ENCODE data around the gene IPMK.

The IPMK gene

DNA sequence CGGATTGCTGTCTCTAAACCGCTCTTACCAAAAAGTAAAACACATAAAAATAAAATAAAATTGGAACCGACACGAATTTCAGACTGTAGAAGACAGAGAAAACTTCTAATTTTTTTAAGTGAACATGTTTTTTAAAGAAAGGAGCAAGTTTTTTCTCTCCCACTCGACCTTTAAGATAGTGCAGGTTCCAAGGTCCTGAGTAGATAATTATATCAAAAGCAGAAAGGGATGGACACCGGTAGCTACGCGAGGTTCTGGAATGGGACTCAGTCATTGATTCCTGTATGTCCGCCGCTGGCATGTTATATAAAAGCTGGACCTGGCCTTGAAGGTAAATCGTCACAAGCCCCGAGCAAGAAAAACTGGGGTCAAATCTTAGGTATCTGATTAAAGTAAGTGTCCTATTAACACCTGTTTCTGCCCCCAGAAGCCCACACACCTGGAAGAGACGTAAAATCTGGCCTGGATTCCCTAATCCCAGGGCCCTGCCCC, 806 bp upstream of the IPMK start:
- TF ChIP-seq, protein P1, sequence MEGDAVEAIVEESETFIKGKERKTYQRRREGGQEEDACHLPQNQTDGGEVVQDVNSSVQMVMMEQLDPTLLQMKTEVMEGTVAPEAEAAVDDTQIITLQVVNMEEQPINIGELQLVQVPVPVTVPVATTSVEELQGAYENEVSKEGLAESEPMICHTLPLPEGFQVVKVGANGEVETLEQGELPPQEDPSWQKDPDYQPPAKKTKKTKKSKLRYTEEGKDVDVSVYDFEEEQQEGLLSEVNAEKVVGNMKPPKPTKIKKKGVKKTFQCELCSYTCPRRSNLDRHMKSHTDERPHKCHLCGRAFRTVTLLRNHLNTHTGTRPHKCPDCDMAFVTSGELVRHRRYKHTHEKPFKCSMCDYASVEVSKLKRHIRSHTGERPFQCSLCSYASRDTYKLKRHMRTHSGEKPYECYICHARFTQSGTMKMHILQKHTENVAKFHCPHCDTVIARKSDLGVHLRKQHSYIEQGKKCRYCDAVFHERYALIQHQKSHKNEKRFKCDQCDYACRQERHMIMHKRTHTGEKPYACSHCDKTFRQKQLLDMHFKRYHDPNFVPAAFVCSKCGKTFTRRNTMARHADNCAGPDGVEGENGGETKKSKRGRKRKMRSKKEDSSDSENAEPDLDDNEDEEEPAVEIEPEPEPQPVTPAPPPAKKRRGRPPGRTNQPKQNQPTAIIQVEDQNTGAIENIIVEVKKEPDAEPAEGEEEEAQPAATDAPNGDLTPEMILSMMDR (conservative IDR thresholded peaks at IDR 0.05; ENCODE audit: low read depth, low read length), result no peak
- no peak for DNase-seq (ENCODE audit: low read depth)
- peak overlapping the region; percentile 84 for H3K4me3 ChIP-seq (ENCODE audit: low read depth, low read length)

- peak overlapping the region; percentile 84 for H3K4me3 ChIP-seq (ENCODE audit: low read depth, low read length)
- DNase-seq (ENCODE audit: low read depth), result peak; percentile 84
- TF ChIP-seq, protein P1 (conservative IDR thresholded peaks at IDR 0.05; ENCODE audit: low read depth, low read length), result no peak
Observed at GRCh38 chr10:58266826-58267712, 625 bp downstream of the IPMK start.

GRCh38 chr10:58266003-58266825, 1.5 kb downstream of the IPMK start:
- H3K4me3 ChIP-seq (ENCODE audit: low read depth, low read length), result peak overlapping the region; percentile 84
- TF ChIP-seq, protein P1 (conservative IDR thresholded peaks at IDR 0.05; ENCODE audit: low read depth, low read length), result no peak
- DNase-seq (ENCODE audit: low read depth), result peak; percentile 75

GRCh38 chr10:58265249-58265648, 2.4 kb downstream of the IPMK start:
- TF ChIP-seq, protein P1 (conservative IDR thresholded peaks at IDR 0.05; ENCODE audit: low read depth, low read length), result no peak
- no peak overlapping the region for H3K4me3 ChIP-seq (ENCODE audit: low read depth, low read length)
- no peak for DNase-seq (ENCODE audit: low read depth)

DNA sequence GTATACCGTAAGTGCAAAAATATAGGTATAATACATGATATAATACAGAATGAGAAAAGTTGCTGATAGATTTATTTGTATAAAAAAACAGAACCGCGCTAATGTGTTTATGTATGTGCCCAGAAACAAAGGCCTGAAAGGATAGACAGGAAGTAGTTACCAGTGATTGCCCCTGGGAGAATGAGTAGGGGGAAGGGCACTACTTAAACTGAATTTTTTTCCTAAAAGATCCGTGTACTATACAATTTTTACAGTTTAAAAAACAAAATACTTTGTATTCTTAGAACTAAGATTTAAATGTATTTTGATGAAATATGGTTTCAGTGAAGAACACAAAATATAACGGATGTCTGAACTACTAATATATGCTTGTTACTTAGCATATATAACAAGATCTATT, 2.9 kb downstream of the IPMK start:
- TF ChIP-seq, protein P1 (conservative IDR thresholded peaks at IDR 0.05; ENCODE audit: low read depth, low read length), result no peak
- no peak for DNase-seq (ENCODE audit: low read depth)
- H3K4me3 ChIP-seq (ENCODE audit: low read depth, low read length), result no peak overlapping the region

- H3K4me3 ChIP-seq (ENCODE audit: low read depth, low read length), result no peak overlapping the region
- DNase-seq (ENCODE audit: low read depth), result no peak
- TF ChIP-seq, protein P1 (conservative IDR thresholded peaks at IDR 0.05; ENCODE audit: low read depth, low read length), result no peak
Observed at GRCh38 chr10:58262766-58263165, 4.9 kb downstream of the IPMK start.

Measured in choroid plexus epithelial cell (primary cell).